Panc1 (cell line): Measurements from ENCODE around the gene YAP1. TPM values are rescaled to one million over a fixed set of nuclear protein-coding genes. Genes with fewer than 3 reads are reported as not detected.

Source experiments
- ATAC-seq: fragments of 200-7000 bp; cut with Tn5 transposase; 2 replicates; pipeline ENCODE4 v1.9.1; 2020; ENCODE audit warnings: mild to moderate bottlenecking, moderate library complexity
- BruUV-seq: library from RNA; stranded (reverse); fragments of 400-500 nt; replicated peaks from 2 replicates; lab custom pipeline; 2021; lab: Mats Ljungman, UMichigan
- CTCF ChIA-PET: fragments of 300-600 bp; sonication (Branson Sonifier 250); formaldehyde crosslinking; loops from one replicate; lab custom pipeline; 2022; ENCODE audit warnings: antibody characterized with exemption; lab: Charles Lee
- POLR2A ChIA-PET: fragments of 300-600 bp; sonication (Branson Sonifier 250); formaldehyde crosslinking; loops from one replicate; lab custom pipeline; 2022; ENCODE audit warnings: antibody characterized with exemption; lab: Charles Lee
- DNase-seq: peaks from one replicate; pipeline ENCODE4 v3.0.0-alpha.2; 2010; ENCODE audit warnings: low read depth, low spot score
- H3K27ac ChIP-seq: 2 replicates; pipeline ENCODE4 v1.5.1; 2011; ENCODE audit warnings: mild to moderate bottlenecking, low read length, inconsistent platforms
- H3K27me3 ChIP-seq: fragments of 200-500 bp; sonication (Bioruptor generic); 2 replicates; pipeline ENCODE4 v1.6.0; 2014; ENCODE audit warnings: low read length, inconsistent platforms; ENCODE audit not compliant: control insufficient read depth, insufficient read depth
- H3K36me3 ChIP-seq: fragments of 200-500 bp; sonication (Bioruptor generic); 2 replicates; pipeline ENCODE4 v1.5.1; 2014; ENCODE audit warnings: inconsistent platforms, mild to moderate bottlenecking, low read length, moderate library complexity; ENCODE audit not compliant: control insufficient read depth, insufficient read depth
- H3K4me1 ChIP-seq: 2 replicates; pipeline ENCODE4 v1.5.1; 2011; ENCODE audit warnings: inconsistent platforms, mild to moderate bottlenecking, low read length, moderate library complexity; ENCODE audit not compliant: control insufficient read depth, insufficient read depth
- H3K4me3 ChIP-seq, 2 experiments: 2 replicates each; pipeline ENCODE4 v1.5.1; 2011 to 2012; ENCODE audit warnings: low read depth in 2 of 2, low read length in 2 of 2, mild to moderate bottlenecking in 2 of 2, inconsistent platforms in 1 of 2, moderate library complexity in 1 of 2
- H3K9me3 ChIP-seq: fragments of 200-500 bp; sonication (Bioruptor generic); 2 replicates; pipeline ENCODE4 v1.5.1; 2014; ENCODE audit warnings: low read depth, mild to moderate bottlenecking, inconsistent platforms, low read length, moderate library complexity; ENCODE audit not compliant: control insufficient read depth, insufficient read depth
- POLR2AphosphoS5 ChIP-seq: IDR thresholded peaks from 2 replicates; pipeline ENCODE4 v1.6.1; 2012; ENCODE audit warnings: mild to moderate bottlenecking, low read depth, low read length, moderate library complexity
- SIN3A ChIP-seq: IDR thresholded peaks from 2 replicates; pipeline ENCODE4 v1.6.1; 2012; ENCODE audit warnings: low read depth, mild to moderate bottlenecking, low read length, moderate library complexity, borderline replicate concordance; ENCODE audit not compliant: insufficient read depth
- TCF7L2 ChIP-seq: IDR thresholded peaks from 2 replicates; pipeline ENCODE4 v1.6.1; 2011; ENCODE audit warnings: mild to moderate bottlenecking, low read depth, low read length, inconsistent platforms
- in situ Hi-C: cut with HindIII; loops from 2 replicates; pipeline ENCODE4 v1.10.0; 2016; ENCODE audit warnings: low sequenced_read_pairs, low pct_unique_long_range_greater_than_20kb
- intact Hi-C: fragments of 100-400 bp; cut with micrococcal nuclease; formaldehyde crosslinking; loops from one replicate; pipeline ENCODE4 v1.10.0; 2022; ENCODE audit not compliant: unreplicated experiment
- total RNA-seq: library from RNA; stranded (reverse); gene quantifications from one replicate; pipeline ENCODE4 v1.2.1, GENCODE V29; 2021; ENCODE audit not compliant: unreplicated experiment
- TF ChIP-seq, protein P1 (sequence below), 2 experiments: IDR thresholded peaks; 2 replicates each; pipeline ENCODE4 v1.6.1; 2011 to 2012; ENCODE audit warnings: low read depth in 2 of 2, control low read depth in 1 of 2, low read length in 1 of 2, mild to moderate bottlenecking in 1 of 2, moderate library complexity in 1 of 2; ENCODE audit not compliant: insufficient read depth in 1 of 2
- TF ChIP-seq, protein P2 (sequence below): fragments of 450-650 bp; IDR thresholded peaks from 2 replicates; pipeline ENCODE4 v1.5.1; 2017; ENCODE audit warnings: mild to moderate bottlenecking

The YAP1 gene
- total RNA-seq, 1 experiment from 2014 or later = 158 TPM

DNA sequence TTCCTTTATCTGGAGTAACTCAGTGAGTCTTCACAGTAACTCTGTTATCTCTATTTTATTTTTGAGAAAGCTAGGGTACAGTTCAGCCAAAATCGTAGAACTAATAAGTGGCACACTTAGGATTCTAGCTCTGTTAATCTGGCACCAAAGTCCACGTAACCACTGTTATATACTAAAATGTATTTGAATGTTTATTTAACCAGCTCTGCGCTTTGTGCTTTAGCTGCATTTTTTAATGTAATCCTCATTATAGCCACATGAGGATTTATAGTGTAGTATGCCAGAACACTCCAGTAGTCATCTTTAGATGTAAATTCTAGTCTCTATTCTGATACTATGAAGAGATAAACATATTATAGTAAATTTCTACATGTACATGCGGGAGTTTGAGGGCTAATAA lies 36.8 kb downstream of the YAP1 start:
- ATAC-seq = no peak
- no peaks in the 10 kb centered on the region for H3K36me3 ChIP-seq
- H3K27ac ChIP-seq = no peak overlapping the region
- ChIA-PET CTCF (no interaction called here), POLR2A (no interaction called here)
- intact Hi-C loops (no loop called here), in situ Hi-C loops (no loop called here)
- no TSS peak for BruUV-seq
- H3K4me3 ChIP-seq = no peak overlapping the region
- H3K27me3 ChIP-seq = no peaks in the 10 kb centered on the region
- no peaks in the 10 kb centered on the region for H3K9me3 ChIP-seq
- no peak for DNase-seq
- TF ChIP-seq TCF7L2 (no peak), POLR2AphosphoS5 (no peak), SIN3A (no peak)
- TF ChIP-seq, protein P1, sequence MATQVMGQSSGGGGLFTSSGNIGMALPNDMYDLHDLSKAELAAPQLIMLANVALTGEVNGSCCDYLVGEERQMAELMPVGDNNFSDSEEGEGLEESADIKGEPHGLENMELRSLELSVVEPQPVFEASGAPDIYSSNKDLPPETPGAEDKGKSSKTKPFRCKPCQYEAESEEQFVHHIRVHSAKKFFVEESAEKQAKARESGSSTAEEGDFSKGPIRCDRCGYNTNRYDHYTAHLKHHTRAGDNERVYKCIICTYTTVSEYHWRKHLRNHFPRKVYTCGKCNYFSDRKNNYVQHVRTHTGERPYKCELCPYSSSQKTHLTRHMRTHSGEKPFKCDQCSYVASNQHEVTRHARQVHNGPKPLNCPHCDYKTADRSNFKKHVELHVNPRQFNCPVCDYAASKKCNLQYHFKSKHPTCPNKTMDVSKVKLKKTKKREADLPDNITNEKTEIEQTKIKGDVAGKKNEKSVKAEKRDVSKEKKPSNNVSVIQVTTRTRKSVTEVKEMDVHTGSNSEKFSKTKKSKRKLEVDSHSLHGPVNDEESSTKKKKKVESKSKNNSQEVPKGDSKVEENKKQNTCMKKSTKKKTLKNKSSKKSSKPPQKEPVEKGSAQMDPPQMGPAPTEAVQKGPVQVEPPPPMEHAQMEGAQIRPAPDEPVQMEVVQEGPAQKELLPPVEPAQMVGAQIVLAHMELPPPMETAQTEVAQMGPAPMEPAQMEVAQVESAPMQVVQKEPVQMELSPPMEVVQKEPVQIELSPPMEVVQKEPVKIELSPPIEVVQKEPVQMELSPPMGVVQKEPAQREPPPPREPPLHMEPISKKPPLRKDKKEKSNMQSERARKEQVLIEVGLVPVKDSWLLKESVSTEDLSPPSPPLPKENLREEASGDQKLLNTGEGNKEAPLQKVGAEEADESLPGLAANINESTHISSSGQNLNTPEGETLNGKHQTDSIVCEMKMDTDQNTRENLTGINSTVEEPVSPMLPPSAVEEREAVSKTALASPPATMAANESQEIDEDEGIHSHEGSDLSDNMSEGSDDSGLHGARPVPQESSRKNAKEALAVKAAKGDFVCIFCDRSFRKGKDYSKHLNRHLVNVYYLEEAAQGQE (IDR thresholded peaks at IDR 0.05; ENCODE audit: insufficient read depth in 1 of 2, low read depth in 2 of 2, low read length in 1 of 2) = no peak
- TF ChIP-seq, protein P2, sequence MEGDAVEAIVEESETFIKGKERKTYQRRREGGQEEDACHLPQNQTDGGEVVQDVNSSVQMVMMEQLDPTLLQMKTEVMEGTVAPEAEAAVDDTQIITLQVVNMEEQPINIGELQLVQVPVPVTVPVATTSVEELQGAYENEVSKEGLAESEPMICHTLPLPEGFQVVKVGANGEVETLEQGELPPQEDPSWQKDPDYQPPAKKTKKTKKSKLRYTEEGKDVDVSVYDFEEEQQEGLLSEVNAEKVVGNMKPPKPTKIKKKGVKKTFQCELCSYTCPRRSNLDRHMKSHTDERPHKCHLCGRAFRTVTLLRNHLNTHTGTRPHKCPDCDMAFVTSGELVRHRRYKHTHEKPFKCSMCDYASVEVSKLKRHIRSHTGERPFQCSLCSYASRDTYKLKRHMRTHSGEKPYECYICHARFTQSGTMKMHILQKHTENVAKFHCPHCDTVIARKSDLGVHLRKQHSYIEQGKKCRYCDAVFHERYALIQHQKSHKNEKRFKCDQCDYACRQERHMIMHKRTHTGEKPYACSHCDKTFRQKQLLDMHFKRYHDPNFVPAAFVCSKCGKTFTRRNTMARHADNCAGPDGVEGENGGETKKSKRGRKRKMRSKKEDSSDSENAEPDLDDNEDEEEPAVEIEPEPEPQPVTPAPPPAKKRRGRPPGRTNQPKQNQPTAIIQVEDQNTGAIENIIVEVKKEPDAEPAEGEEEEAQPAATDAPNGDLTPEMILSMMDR = no peak
- H3K4me1 ChIP-seq = peaks cover 28% of the 10 kb centered on the region

DNA sequence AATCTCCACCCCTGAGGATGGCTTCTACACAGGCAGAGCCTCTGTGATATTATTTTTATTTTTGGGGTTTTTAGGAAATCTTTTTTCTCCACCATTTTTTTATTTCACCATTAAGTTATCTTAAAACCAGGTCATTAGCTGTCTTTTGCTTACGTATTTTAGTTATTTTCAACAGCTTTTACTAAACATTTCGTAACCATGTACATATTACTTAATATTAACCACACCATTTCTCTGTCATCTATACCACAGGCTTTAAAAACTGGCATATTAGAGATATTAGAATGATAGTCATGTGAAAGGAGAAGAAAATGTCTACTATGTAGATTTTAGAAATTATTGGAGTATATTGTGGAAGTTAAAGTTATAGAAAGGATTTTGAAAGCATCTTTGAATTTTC lies 37.4 kb downstream of the YAP1 start:
- Histone ChIP-seq H3K4me1 (peaks cover 34% of the 10 kb centered on the region), H3K27ac (no peak overlapping the region), H3K36me3 (no peaks in the 10 kb centered on the region), H3K9me3 (no peaks in the 10 kb centered on the region), H3K4me3 (no peak overlapping the region), H3K27me3 (no peaks in the 10 kb centered on the region)
- DNase-seq (no peak), ATAC-seq (no peak)
- in situ Hi-C loops (no loop called here), intact Hi-C loops (no loop called here)
- POLR2A ChIA-PET = no interaction called here
- no peak for TF ChIP-seq SIN3A
- TF ChIP-seq POLR2AphosphoS5 = no peak
- TF ChIP-seq, protein P1 (IDR thresholded peaks at IDR 0.05; ENCODE audit: insufficient read depth in 1 of 2, low read depth in 2 of 2, low read length in 1 of 2) = no peak
- TF ChIP-seq, protein P2 = no peak
- no peak for TF ChIP-seq TCF7L2
- CTCF ChIA-PET = no interaction called here
- BruUV-seq = no TSS peak
